Measurements from ENCODE around the gene LRRC74B. TPM values are rescaled to one million over a fixed set of nuclear protein-coding genes. Genes with fewer than 3 reads are reported as not detected.
"Not testable (repeated sequence)": the region's sequence is repeated elsewhere in the genome, so short reads cannot be mapped to it uniquely, and the experiment has no call there.

LRRC74B gene
- total RNA-seq, 1 donor from 2014 or later, result not detected

DNA sequence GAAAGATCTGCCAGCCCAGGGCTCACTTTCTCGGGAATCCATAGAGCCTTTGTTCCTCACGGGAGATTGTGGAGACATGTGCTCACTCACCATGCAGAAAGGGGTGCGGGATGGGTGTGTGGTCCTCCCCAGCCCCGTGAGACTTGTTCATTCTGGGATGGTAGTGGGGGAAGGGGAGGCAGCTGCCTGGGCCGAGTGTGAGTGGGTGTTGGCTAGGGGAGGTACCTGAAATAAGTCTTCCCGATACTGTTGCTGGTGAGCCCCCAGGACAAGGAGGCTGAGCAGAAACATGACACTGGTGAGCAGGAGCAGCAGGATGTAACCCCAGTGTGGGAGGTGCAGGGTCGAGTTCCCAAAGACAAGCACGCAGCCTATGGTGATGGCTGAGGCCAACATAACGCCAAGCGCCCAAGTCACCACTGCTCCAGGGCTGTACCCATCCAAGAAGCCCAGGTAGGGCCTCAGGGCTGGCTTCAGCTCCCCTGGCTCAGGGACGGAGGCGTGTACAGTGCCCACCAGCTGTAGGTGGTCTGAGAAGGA is 16.2 kb upstream of the LRRC74B start:
- no peak for DNase-seq (ENCODE audit: low spot score)
- intact Hi-C loops (cut with DNase I), result loop anchor here (10.0 kb wide), 1 partner anchor 75 kb away; no protein-coding TSS in a partner anchor

DNA sequence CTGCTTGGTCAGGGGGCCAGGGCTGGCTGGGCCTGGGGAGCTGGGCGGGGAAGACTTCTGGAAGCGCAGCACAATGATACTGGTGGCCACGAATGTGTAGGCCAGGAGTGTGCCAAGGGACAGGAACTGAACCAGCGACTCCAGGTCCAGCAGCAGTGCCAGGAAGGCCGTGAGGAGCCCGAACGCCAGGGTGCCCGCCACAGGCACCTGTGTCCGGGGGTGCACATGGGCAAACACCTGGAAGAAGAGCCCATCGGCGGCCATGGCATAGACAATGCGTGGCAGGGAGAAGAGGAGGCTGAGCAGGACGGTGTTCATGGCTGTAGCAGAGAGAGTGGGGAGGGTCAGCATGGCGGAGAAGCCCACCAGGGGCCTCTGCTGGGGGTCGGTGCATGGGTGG is 15.7 kb upstream of the LRRC74B start:
- DNase-seq (ENCODE audit: low spot score), result no peak
- intact Hi-C loops (cut with DNase I), result no loop called here

DNA sequence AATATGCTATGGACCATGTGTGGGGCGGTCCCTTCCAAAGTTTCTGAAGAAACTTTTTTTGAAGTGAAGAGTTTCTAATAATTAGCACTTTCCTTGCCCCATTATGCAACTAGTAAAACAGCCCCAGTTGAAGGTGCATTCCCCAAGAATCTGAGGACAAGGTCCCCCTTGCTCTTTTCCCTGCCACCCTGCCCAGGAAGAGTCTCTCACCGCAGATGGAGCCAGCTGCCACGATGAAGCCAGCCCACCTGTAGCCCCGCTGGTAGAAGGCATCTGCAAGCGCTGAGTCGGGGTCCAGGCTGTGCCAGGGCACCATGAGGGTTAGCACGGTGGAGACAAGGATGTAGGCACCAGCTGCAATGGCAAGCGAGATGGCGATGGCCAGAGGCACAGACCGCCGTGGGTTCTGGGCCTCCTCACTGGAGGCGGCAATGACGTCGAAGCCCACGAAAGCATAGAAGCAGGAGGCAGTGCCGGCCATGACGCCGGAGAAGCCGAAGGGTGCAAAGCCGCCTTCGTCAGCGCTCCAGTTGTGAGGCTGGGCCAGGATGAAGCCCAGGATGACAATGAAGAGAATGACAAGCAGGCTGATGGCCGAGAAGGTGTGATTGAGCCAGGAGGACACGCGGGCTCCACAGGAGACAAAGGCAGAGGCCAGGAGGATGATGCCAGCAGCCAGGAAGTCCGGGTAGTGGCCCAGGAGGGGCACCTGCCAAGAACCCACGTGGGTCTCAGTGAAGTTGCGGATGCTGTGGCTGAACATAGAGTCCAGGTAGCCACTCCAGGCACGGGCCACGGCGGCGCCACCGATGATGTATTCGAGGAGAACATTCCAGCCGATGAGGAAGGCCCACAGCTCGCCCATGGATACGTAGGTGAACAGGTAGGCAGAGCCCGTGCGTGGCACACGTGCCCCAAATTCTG is 14.9 kb upstream of the LRRC74B start:
- intact Hi-C loops (cut with DNase I), result no loop called here
- no peak for DNase-seq (ENCODE audit: low spot score)

DNA sequence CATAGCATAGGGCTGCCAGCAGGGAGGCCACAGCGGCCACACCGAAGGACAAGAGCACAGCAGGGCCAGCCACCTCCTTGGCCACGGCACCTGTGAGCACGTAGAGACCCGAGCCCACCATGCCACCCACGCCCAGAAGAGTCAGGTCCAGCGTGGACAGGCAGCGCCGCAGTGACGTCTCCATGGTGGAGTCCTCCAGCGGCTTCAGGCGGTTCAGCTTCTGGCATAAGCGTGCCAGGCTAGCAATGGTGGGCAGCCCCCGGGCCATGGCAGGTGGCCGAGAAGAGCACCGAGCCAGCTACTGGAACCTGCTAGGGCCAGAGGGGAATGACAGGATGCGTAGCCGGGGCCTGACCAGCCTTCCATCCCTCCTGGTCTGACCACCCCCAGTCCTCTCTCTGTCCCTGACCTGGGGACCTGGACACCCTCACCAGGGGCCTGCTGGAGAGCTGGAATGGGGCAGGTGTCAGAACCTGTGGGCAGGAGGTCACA is 14.2 kb upstream of the LRRC74B start:
- intact Hi-C loops (cut with DNase I), result no loop called here
- DNase-seq (ENCODE audit: low spot score), result no peak

DNA sequence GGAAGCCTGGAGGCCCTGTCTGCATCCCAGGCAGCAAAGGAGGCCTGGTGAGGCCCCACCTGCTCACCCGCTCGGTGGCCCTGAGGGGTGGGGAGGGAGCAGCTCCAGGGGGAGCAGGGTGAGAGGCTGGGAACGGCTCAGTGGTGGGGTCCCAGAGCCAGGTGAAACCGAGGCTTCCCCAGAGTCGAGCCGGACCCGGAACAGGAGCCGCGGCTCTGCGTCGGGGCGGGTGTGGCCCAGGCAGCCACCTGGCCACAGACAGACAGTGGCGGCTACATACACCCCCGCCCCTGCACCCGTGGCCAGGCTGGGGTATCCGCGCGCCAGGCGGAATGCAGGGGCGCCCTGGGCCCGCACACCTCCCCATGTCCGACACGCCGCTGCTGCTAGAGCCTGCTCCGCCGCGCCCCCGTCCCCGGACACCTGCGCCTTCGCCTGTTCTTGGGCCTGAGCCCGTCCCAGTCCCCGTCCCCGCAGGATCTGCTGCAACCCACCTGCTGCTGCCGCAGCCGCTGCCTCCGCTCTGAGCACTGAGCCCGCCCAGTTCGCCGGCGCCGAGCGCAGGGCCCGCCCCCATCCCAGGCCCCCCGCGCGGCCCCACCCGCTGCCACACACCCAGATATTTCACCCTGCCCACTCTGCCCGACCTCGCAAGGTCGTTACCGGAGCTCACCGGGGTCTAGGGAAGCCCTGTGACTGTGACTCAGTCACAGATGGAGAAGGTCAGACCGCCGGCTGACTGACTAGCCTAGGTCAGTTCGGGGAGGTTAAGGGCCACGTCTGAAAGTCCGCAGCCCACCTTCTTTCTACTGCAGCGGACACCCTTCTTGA is 13.5 kb upstream of the LRRC74B start, which contains the start of gene SLC7A4:
Gene SLC7A4 (minus strand): TSS at position 525 of the 831 bp plus-strand sequence. CDS start 749 bp downstream, outside the sequence.
- intact Hi-C loops (cut with DNase I), result no loop called here
- no peak for DNase-seq (ENCODE audit: low spot score)

DNA sequence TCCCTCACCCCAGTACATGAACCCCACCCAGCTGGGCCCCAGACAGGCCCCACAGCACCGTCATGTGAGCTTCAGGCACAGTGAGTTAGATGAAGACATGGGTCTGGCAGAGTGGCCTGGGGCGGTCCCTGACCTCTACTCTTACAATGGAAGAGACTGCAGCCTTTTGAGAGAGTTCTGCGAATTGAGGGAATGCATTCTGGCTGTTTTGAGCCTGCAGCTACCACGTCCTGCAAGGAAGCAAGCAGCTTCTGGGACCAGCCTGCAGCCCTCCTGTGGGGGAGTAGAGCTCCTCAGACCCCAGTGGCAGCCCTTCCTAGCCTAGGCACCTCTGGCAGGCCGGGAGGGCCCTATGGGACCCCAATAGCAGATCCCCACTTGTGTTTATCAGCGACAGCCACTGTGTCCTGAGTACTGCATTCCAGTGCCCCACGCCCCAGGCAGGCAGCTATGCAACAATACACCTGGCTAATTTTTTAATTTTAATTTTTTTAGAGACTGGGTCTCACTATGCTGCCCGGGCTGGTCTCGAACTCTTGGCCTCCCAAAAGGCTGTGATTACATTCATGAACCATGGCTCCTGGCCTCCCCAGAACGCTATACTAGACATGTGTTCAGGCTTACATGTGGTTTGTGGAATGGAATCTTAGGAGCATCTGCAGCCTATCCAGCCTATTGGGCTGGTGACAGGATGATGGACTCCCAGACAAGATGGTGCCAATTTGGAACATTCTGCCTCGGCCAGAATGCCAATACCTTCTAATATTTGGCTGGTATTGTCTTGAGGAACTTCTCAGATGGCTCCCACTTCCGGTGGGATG is 12.7 kb upstream of the LRRC74B start:
- intact Hi-C loops (cut with DNase I), result no loop called here
- no peak for DNase-seq (ENCODE audit: low spot score)

DNA sequence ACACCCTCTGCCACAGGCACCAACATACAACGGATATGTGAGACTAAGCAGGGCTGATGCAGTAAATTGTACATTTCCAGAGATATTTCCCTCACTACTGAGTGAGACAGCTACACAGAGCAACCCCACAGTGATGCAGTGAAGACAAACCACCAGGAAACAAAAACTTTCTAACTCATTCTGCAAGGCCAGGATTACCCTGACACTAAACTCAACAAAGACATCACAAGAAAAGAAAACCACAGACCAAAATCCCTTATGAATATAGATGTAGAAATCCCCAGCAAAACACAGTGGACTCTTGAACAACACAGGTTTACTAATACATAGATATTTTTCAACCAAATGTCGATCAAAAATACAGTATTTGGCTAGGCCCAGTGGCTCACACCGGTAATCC is 11.9 kb upstream of the LRRC74B start:
- DNase-seq (ENCODE audit: low spot score), result no peak
- intact Hi-C loops (cut with DNase I), result no loop called here

DNA sequence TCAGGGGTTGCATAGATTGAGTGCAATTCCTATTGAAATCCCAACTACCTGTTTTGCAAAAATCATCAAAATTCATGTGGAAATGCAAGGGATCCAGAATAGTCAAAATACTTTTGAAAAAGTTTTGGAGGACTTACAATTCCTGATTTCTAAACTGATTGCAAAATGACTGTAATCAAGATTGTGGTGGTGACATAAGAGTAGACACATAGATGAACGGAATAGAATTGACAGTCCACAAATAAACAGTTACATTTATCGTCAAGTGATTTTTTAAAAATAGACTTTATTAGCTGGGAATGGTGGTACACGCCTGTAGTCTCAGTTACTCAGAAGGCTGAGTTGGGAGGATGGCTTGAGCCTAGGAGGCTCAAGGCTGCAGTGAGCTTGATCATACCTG is 10.8 kb upstream of the LRRC74B start:
- intact Hi-C loops (cut with DNase I), result no loop called here
- no peak for DNase-seq (ENCODE audit: low spot score)

DNA sequence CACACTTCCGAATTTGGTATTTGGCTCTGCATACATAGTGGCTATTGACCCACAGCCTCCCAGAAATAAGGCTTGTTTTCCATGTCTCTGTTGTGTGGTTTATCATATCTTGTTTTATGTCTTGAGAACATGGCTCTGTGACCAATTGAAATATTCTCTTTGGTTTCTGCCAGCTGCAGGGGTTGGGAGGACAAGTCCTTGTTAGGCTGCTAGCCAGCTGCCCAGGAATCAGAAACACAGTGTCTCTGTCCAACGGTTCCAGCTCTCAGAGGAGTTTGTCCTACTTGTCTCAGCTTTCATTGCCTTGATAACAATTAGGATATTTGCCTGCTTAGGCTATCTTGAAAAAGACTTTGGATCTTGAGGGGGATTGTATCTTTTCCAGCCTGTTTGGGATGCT is 7.3 kb upstream of the LRRC74B start:
- DNase-seq (ENCODE audit: low spot score), result no peak
- intact Hi-C loops (cut with DNase I), result no loop called here

DNA sequence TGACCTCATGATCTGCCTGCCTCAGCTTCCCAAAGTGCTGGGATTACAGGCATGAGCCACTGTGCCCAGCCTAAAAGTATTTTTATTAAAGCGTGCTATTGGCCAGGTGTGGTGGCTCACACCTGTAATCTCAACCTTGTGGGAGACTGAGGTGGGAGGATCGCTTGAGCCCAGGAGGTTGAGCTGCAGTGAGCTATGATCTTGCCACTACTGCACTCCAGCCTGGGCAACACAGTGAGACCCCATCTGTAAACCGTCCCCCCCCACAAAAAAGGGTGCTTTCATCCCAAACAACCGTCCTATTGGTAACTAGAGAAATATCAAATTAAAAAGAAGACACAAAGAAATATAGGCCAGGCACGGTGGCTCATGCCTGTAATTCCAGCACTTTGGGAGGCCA is 6.6 kb upstream of the LRRC74B start:
- intact Hi-C loops (cut with DNase I); DNase-seq (ENCODE audit: low spot score): not testable (repeated sequence)

DNA sequence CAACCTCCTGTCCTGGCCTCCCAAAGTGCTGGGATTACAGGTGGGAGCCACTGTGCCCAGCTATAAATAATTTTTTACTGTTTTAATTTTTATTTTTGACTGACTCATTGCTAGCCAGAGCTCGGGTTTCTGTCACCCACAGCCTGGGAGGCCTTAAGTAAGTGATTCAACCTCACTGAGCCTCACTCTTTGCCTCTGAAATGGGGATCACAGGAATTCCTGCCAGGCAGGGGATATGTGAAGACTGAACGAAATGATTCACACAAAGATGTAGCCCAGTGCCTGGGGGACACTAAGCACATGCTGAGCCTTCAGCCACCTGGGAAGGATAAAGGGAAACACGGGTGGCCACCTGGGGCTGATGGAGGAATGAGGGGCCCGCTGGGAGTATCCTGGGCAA is 3.8 kb upstream of the LRRC74B start:
- no peak for DNase-seq (ENCODE audit: low spot score)
- intact Hi-C loops (cut with DNase I), result no loop called here

DNA sequence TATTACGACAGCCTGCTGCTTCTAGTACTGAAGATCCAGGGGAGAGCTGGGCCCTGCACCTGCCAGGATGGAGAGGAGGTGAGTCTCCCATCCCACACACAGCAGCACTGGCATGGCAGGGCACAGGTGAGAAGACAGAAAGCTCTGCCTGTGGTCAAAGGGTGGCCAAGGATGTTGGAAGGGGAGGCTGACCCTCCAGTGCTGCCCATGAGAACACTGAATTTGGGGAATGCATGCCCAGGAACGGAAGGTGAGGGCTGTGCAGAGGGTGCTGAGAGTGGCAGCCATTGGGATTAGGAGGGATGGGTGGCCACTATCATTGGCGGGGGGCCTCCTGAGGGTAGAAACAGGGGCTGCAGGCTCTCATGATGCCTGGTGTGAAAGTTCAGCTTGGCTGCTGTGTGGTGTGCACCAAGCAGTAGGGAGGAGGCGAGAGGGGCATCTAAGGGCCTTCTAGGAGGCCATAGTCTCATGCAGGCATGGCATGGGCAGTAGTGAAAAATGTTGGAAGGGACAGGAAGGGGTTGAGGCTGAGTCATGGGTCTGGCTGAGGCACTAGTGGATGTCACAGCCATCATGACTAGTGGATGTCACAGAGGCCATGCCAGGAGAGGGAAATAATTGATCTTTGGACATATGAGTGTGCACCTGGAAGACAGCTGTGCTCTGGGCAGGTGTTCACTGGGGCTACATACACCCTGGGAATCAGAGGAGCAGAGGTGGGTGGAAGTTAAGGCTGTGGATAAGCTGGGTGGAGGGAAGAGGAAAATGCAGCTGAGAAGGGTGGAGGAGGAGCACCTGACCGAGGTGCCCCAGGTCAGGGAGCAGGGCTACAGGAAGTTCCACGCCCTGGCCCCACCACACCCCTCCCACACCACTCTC is 2.5 kb upstream of the LRRC74B start:
- DNase-seq (ENCODE audit: low spot score), result no peak
- intact Hi-C loops (cut with DNase I), result no loop called here

DNA sequence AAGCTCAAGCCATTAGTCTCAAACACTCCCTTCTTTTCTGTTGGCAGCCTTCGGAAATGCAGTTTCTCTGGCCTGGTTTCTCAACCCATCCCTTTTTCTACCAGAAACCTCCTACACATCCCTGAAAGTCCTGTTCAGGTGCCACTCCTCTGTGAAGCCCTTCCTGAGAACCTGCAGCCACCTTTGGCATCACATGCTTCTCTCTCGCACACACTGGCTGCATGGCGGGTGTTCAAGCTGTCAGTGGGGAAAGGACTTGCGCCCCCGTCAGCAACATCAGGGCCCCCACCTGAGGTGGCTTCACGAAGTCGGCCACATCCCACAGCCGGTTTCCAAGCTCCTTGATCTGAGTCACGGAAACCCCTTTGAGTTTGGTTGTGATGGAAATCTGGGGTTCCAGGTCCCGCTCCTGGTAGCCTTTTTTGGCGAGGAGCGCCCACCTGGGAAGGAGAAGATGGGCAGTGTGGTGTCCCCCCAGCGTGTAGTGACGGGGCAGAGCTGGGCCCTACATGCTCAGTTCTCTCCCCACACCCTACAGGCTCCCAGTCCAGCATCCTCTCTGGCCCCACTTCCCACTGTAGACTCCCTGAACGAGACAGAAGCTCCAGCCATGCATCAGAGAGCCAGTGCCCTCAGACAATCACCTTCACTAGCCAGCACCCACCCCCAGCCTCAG is 1.7 kb upstream of the LRRC74B start:
- no peak for DNase-seq (ENCODE audit: low spot score)
- intact Hi-C loops (cut with DNase I), result no loop called here

DNA sequence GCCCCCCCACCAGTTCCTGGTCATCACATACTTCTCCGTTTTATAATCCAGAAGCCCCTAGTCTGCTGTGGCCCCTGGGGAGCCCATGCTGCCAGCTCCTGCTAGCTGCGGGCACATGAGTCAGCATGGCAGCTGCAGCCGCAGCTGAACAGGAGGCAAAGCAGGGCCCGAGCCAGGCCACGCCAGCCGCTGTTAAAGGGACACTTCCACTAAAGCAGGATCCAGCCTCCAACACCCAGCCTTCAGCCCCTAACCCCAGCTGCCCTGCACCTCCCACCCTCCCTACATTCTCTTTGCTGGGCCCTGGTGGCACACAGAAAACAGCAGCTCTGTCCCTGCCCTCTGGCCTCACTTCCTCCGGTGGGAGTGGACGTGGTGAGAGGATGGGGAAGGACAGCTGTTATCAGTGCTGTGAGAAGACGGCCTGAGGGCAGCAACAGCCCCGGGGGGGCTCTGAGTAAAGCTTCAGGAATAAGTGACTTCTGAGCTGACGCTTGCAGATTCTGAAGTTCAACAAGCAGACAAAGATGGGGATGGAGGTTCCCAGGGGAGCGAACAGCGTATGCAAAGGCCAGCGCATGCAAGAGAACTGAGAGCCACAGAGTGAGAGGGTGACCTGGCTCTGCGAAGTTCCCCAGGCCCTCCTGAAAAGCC is 688 bp upstream of the LRRC74B start:
- no peak for DNase-seq (ENCODE audit: low spot score)
- intact Hi-C loops (cut with DNase I), result loop anchor here (5.0 kb wide), 1 partner anchor 33 kb away; no protein-coding TSS in a partner anchor

DNA sequence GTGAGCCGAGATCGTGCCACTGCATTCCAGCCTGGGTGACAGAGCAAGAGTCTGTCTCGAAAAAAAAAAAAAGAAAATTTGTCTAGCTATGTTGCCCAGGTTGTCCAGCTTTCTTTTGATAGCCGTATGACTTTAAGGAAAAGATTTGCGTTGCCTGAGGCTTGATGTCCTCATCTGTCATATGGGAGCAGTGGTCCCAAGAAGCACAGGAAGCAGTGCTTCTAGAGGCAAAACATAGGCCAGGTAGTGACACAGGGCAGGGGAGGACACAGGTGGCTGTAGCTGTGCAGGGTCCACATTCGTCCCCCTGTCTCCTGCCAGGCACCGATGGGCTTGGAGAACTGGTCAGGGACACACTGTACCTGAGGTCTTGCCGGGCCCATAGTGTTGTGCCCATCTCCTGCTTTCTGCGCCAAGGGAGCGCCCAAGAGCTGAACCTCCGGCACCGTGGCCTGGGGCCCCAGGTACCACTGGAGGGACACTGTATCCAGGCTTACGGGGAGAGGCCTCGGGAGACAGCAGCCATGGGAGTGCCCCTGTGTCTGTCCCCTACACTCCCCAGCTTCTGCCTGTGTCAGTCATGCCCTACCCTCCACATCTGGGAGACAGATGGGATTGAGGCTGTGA is 1.4 kb downstream of the LRRC74B start:
- no peak for DNase-seq (ENCODE audit: low spot score)
- intact Hi-C loops (cut with DNase I), result loop anchor here (5.0 kb wide), 1 partner anchor 35 kb away; no protein-coding TSS in a partner anchor

DNA sequence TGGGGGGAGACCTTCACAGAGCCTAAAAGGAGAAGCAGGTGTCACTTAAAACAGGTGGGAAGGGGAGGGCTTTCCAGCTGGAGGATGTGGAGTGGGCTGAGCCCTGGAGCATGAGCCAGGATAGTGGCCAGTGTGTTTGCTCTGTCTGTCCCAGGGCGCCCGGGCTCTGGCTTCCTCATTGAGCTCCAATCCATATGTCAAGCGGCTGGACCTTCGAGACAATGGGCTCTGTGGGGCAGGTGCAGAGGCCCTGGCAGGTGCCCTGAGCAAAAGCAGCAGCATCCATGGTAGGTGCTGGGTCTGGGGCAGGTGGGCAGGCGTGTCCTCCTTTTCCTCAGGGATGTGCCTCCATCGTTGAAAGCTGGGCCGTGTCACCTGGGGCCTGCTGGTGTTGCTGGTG is 2.0 kb downstream of the LRRC74B start:
- DNase-seq (ENCODE audit: low spot score), result no peak
- intact Hi-C loops (cut with DNase I), result loop anchor here (5.0 kb wide), 1 partner anchor 35 kb away; no protein-coding TSS in a partner anchor

Measured in cardiac septum (tissue), 1 donor.